Endothelial cell of umbilical vein (primary cell): Measurements from ENCODE around the gene RAMP1. TPM values are rescaled to one million over a fixed set of nuclear protein-coding genes. Genes with fewer than 3 reads are reported as not detected.
A peak's percentile ranks its signal among the peaks of the same experiment; 100 is the strongest.

Experiments used
- BruUV-seq: library from RNA; stranded (reverse); fragments of 400-500 nt; replicated peaks from 2 replicates; lab custom pipeline; 2021; lab: Mats Ljungman, UMichigan
- CTCF ChIA-PET: fragments of 300-600, 350-600 bp; sonication (Branson Sonifier 250); formaldehyde crosslinking; loops from one replicate; lab custom pipeline; 2021; ENCODE audit warnings: antibody characterized with exemption, inconsistent platforms; lab: Charles Lee
- POLR2A ChIA-PET: fragments of 300-600, 350-600 bp; sonication (Branson Sonifier 250); formaldehyde crosslinking; loops from one replicate; lab custom pipeline; 2021; ENCODE audit warnings: antibody characterized with exemption, inconsistent platforms; lab: Charles Lee
- DNase-seq: peaks from one replicate; pipeline ENCODE4 v3.0.0-alpha.2; 2011; ENCODE audit warnings: low read depth, low spot score
- FAIRE-seq: peaks from 2 replicates; lab custom pipeline; 2011; peaks lifted over from hg19 to GRCh38; lab: Jason Lieb, UNC
- H2AFZ ChIP-seq: 2 replicates; pipeline ENCODE4 v1.6.0; 2012; ENCODE audit warnings: low read depth, low read length, control low read depth, inconsistent platforms
- H3K27ac ChIP-seq: 2 replicates; pipeline ENCODE4 v1.5.1; 2011; ENCODE audit warnings: low read depth, mild to moderate bottlenecking, control low read depth, low read length, moderate library complexity; ENCODE audit not compliant: insufficient read depth
- H3K27me3 ChIP-seq, 2 experiments: 2 replicates each; pipeline versions ENCODE4 v1.6.0 to v1.6.1; 2011; ENCODE audit warnings: low read length in 2 of 2, mixed read lengths in 1 of 2; ENCODE audit not compliant: control insufficient read depth in 2 of 2, insufficient read depth in 2 of 2
- H3K36me3 ChIP-seq, 2 experiments: 2 replicates in 1 of 2; 3 replicates in 1 of 2; pipeline ENCODE4 v1.5.1; 2011; ENCODE audit warnings: low read length in 2 of 2, mild to moderate bottlenecking in 1 of 2, moderate library complexity in 1 of 2; ENCODE audit not compliant: control insufficient read depth in 2 of 2, insufficient read depth in 2 of 2; ENCODE audit errors: extremely low read depth in 1 of 2
- H3K4me1 ChIP-seq: 3 replicates; pipeline ENCODE4 v1.5.1; 2011; ENCODE audit warnings: mild to moderate bottlenecking, low read length; ENCODE audit not compliant: control insufficient read depth, insufficient read depth; ENCODE audit errors: extremely low read depth
- H3K4me2 ChIP-seq: 2 replicates; pipeline ENCODE4 v1.6.1; 2011; ENCODE audit warnings: low read length, control low read depth, mixed read lengths; ENCODE audit not compliant: insufficient read depth
- H3K4me3 ChIP-seq, 3 experiments: fragments of 200-600 bp in 1 of 3; sonication (generic), shearing (Covaris generic) in 1 of 3; replicated peaks in 1 of 3; 2 replicates each; pipeline ENCODE4 v1.5.1; 2011 to 2016; ENCODE audit warnings: control low read depth in 3 of 3, low read length in 3 of 3, mild to moderate bottlenecking in 2 of 3, inconsistent platforms in 1 of 3, low read depth in 1 of 3, moderate library complexity in 1 of 3; ENCODE audit not compliant: insufficient read depth in 1 of 3
- H3K79me2 ChIP-seq: 2 replicates; pipeline ENCODE4 v1.6.0; 2012; ENCODE audit warnings: low read length, inconsistent platforms; ENCODE audit not compliant: control insufficient read depth, insufficient read depth
- H3K9ac ChIP-seq: replicated peaks from 2 replicates; pipeline ENCODE3; 2011; ENCODE audit warnings: low read length, control low read depth; ENCODE audit not compliant: insufficient read depth; ENCODE audit errors: extremely low read depth
- H3K9me1 ChIP-seq: replicated peaks from 3 replicates; pipeline ENCODE4 v1.6.0; 2011; ENCODE audit warnings: mild to moderate bottlenecking, low read length; ENCODE audit not compliant: control insufficient read depth, insufficient read depth; ENCODE audit errors: extremely low read depth
- H3K9me3 ChIP-seq: replicated peaks from 2 replicates; pipeline ENCODE4 v1.5.1; 2012; ENCODE audit warnings: low read length, inconsistent platforms; ENCODE audit not compliant: control insufficient read depth, insufficient read depth
- H4K20me1 ChIP-seq: replicated peaks from 2 replicates; pipeline ENCODE3; 2011; ENCODE audit warnings: mild to moderate bottlenecking, low read length; ENCODE audit not compliant: control insufficient read depth, insufficient read depth; ENCODE audit errors: extremely low read depth
- CTCF ChIP-seq, 2 donors: IDR thresholded peaks; 1 replicate in 1 of 2; 2 replicates in 1 of 2; pipeline ENCODE4 v1.5.1; 2011; ENCODE audit warnings: low read length in 2 of 2, mild to moderate bottlenecking in 2 of 2, moderate library complexity in 2 of 2, control low read depth in 1 of 2, inconsistent platforms in 1 of 2, low read depth in 1 of 2; ENCODE audit not compliant: insufficient read depth in 1 of 2; ENCODE audit errors: extremely low read depth in 1 of 2
- EZH2 ChIP-seq: IDR thresholded peaks from 2 replicates; pipeline ENCODE4 v1.6.1; 2012; ENCODE audit warnings: borderline replicate concordance, low read depth, mild to moderate bottlenecking, moderate library complexity, low read length, inconsistent platforms; ENCODE audit not compliant: severe bottlenecking
- FOS ChIP-seq: IDR thresholded peaks from 2 replicates; pipeline ENCODE4 v1.6.1; 2011; ENCODE audit warnings: mild to moderate bottlenecking, low read length, moderate library complexity, borderline replicate concordance; ENCODE audit not compliant: insufficient read depth
- GATA2 ChIP-seq: IDR thresholded peaks from 2 replicates; pipeline ENCODE4 v1.7.0; 2011; ENCODE audit warnings: low read depth, mild to moderate bottlenecking, moderate library complexity, mixed read lengths, low read length; ENCODE audit not compliant: insufficient read length, insufficient read depth
- JUN ChIP-seq: IDR thresholded peaks from 2 replicates; pipeline ENCODE4 v1.6.1; 2011; ENCODE audit warnings: borderline replicate concordance, low read depth; ENCODE audit not compliant: insufficient read length, insufficient read depth
- MYC ChIP-seq: IDR thresholded peaks from one replicate; pipeline ENCODE4 v1.6.1; 2011; ENCODE audit warnings: mild to moderate bottlenecking, low read depth, low read length
- POLR2A ChIP-seq: IDR thresholded peaks from 2 replicates; pipeline ENCODE4 v1.6.1; 2012; ENCODE audit warnings: low read depth, mild to moderate bottlenecking, control low read depth, low read length
- POLR2AphosphoS5 ChIP-seq: IDR thresholded peaks from 2 replicates; pipeline ENCODE4 v1.6.1; 2012; ENCODE audit warnings: low read depth, mild to moderate bottlenecking, control low read depth, low read length, moderate library complexity; ENCODE audit not compliant: insufficient read depth
- dilution Hi-C: fragments of 300-500 bp; cut with MboI; formaldehyde crosslinking; loops from one replicate; pipeline ENCODE4 v1.15.0; 2019; ENCODE audit warnings: low sequenced_read_pairs; ENCODE audit not compliant: extremely low pct_ligation_motif_present
- intact Hi-C: fragments of 100-400 bp; cut with micrococcal nuclease; formaldehyde crosslinking; loops from one replicate; pipeline ENCODE4 v1.10.0; 2022
- polyA plus RNA-seq, 4 experiments: library from polyadenylated mRNA; depleted of rRNA in 3 of 4; stranded (reverse) in 3 of 4; unstranded in 1 of 4; fragments of >200 nt; gene quantifications; 2 replicates each; pipeline versions ENCODE4 v1.2.1 to v1.2.3, GENCODE V29; 2011 to 2012; ENCODE audit warnings: missing spikeins in 1 of 4
- total RNA-seq: library from RNA; stranded (reverse); gene quantifications from 2 replicates; pipeline ENCODE4 v1.2.3, GENCODE V29; 2021
- TF ChIP-seq, protein P1 (sequence below): IDR thresholded peaks from 2 replicates; pipeline ENCODE4 v1.6.1; 2011; ENCODE audit not compliant: insufficient read depth, insufficient read length

RAMP1 gene
- total and polyA plus RNA-seq, 2 donors (not counting 3 experiments of a cell fraction or from before 2014, with no cell fraction given), result 0.18 TPM; not detected in 1

DNA sequence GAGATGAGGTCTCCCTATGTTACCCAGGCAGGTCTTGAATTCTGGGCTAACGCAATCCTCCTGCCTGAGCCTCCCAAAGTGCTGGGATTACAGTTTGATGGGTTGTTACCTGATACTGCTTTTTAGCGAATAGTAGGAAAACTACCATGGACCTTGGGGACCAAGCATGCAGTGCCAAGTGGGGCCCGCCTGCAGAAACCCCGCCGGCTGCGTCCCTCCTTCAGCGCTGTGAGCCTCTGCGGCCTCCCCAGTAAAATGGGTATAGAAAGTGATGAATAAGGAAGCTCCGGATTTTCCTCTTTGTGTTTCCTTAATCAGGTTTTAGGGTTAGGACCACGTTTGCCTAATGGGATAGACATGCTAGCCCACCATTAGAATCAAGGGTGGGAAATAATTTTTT, 30.4 kb downstream of the RAMP1 start:
- H3K27ac ChIP-seq, result no peak overlapping the region
- no TSS peak for BruUV-seq
- H3K9ac ChIP-seq, result no peak overlapping the region
- no peak overlapping the region for H2AFZ ChIP-seq
- no peaks in the 10 kb centered on the region for H3K79me2 ChIP-seq
- FAIRE-seq, result no peak
- H3K4me3 ChIP-seq, result no peak overlapping the region
- no peaks in the 10 kb centered on the region for H3K36me3 ChIP-seq
- H3K27me3 ChIP-seq, result no peaks in the 10 kb centered on the region
- peaks cover 9% of the 10 kb centered on the region for H3K4me1 ChIP-seq
- no peak for DNase-seq
- ChIA-PET POLR2A (no interaction called here), CTCF (no interaction called here)
- intact Hi-C loops (no loop called here), dilution Hi-C loops (no loop called here)
- no peaks in the 10 kb centered on the region for H4K20me1 ChIP-seq
- no peaks in the 10 kb centered on the region for H3K9me1 ChIP-seq
- H3K9me3 ChIP-seq, result no peaks in the 10 kb centered on the region
- TF ChIP-seq, protein P1, sequence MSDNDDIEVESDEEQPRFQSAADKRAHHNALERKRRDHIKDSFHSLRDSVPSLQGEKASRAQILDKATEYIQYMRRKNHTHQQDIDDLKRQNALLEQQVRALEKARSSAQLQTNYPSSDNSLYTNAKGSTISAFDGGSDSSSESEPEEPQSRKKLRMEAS, result no peak
- TF ChIP-seq POLR2AphosphoS5, result no peak
- no peak for TF ChIP-seq CTCF (IDR thresholded peaks at IDR 0.05; ENCODE audit: extremely low read depth in 1 of 2, insufficient read depth in 1 of 2, low read depth in 1 of 2, low read length in 2 of 2)
- TF ChIP-seq FOS, result no peak
- no peak for TF ChIP-seq POLR2A
- no peak for TF ChIP-seq GATA2
- H3K4me2 ChIP-seq, result no peak overlapping the region

- no peak for DNase-seq
- intact Hi-C loops, result no loop called here
- dilution Hi-C loops, result no loop called here
- Histone ChIP-seq H3K36me3 (no peaks in the 10 kb centered on the region), H3K9ac (no peak overlapping the region), H3K79me2 (no peaks in the 10 kb centered on the region), H3K4me1 (peaks cover 9% of the 10 kb centered on the region), H3K27ac (no peak overlapping the region), H3K4me2 (no peak overlapping the region), H3K27me3 (no peaks in the 10 kb centered on the region), H3K4me3 (no peak overlapping the region), H2AFZ (no peak overlapping the region), H4K20me1 (no peaks in the 10 kb centered on the region), H3K9me3 (no peaks in the 10 kb centered on the region), H3K9me1 (no peaks in the 10 kb centered on the region)
- no TSS peak for BruUV-seq
- TF ChIP-seq POLR2AphosphoS5 (no peak), CTCF (IDR thresholded peaks at IDR 0.05; ENCODE audit: extremely low read depth in 1 of 2, insufficient read depth in 1 of 2, low read depth in 1 of 2, low read length in 2 of 2) (no peak), POLR2A (no peak), GATA2 (no peak), FOS (no peak), MYC (no peak), JUN (no peak), EZH2 (no peak)
- TF ChIP-seq, protein P1, result no peak
- CTCF ChIA-PET, result no interaction called here
- POLR2A ChIA-PET, result no interaction called here
- peak; percentile 8 for FAIRE-seq
These were observed 33.1 kb downstream of the RAMP1 start for GRCh38 chr2:237892478-237892877.
